GM12872 (cell line): ENCODE measurements around the gene HSPBP1.
A peak's percentile ranks its signal among the peaks of the same experiment; 100 is the strongest.

Experiments used
- TF ChIP-seq, protein P1 (sequence below): IDR thresholded peaks from 3 replicates; pipeline ENCODE4 v1.5.1; 2011; ENCODE audit warnings: low read depth, mild to moderate bottlenecking, low read length, moderate library complexity; ENCODE audit not compliant: insufficient read depth

Gene HSPBP1

DNA sequence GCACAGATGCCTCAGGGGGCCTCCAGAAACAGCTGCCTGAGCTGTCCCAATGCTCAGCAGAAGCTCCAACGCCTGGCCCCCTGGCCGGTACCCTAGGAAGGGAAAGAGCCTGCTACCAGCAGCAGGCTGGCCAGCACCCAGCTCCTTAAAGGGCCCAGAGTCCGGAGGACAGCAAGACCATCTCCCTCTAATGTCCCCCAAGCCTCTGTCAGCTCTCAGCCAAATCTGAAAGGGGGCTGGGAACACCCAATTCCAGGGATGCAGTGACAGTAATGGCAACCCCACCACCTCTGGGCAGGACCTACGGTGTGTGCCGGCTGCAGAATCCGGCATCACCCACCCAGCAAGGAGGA lies 25.3 kb downstream of the HSPBP1 start:
- TF ChIP-seq, protein P1, sequence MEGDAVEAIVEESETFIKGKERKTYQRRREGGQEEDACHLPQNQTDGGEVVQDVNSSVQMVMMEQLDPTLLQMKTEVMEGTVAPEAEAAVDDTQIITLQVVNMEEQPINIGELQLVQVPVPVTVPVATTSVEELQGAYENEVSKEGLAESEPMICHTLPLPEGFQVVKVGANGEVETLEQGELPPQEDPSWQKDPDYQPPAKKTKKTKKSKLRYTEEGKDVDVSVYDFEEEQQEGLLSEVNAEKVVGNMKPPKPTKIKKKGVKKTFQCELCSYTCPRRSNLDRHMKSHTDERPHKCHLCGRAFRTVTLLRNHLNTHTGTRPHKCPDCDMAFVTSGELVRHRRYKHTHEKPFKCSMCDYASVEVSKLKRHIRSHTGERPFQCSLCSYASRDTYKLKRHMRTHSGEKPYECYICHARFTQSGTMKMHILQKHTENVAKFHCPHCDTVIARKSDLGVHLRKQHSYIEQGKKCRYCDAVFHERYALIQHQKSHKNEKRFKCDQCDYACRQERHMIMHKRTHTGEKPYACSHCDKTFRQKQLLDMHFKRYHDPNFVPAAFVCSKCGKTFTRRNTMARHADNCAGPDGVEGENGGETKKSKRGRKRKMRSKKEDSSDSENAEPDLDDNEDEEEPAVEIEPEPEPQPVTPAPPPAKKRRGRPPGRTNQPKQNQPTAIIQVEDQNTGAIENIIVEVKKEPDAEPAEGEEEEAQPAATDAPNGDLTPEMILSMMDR = no peak

DNA sequence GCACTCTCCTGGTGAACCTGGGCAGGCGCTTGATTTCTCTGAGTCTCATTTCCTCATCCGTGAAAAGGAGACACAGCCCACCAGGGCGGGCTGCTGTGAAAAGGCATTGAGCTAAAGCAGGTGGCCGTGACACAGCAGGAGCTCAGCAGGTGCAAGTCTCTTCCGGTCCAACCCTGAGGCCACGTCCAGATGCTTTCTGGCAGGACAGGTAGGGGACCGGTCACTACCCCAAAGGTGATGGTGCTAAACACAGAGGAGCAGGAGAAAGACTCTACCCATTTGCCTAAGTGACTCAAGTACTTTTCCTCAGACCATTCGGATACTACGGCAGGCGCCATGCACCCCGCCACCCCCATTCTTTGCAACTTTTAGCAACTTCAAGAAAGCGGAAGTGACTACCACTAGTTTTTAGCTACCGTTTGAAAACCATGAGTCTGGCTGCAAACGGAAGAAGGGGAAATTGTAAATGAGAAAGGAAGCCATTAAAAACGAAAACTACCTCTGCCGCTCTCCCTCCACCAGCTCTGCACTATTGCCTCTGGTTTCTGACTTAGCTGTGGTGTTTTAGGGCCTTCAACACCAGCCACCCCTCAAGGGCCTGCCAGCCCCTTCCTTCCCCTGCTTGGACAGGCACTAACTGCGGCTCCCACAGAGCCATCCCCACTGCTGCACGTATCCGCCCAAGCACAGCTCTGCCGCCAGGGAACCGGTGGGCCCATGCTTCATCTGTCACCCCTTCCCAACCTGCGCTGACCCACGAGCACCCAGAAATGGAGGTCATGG lies 25.9 kb downstream of the HSPBP1 start:
- TF ChIP-seq, protein P1 = 0 out of 3 replicates have a peak, but pooled peaks have one; percentile 3

DNA sequence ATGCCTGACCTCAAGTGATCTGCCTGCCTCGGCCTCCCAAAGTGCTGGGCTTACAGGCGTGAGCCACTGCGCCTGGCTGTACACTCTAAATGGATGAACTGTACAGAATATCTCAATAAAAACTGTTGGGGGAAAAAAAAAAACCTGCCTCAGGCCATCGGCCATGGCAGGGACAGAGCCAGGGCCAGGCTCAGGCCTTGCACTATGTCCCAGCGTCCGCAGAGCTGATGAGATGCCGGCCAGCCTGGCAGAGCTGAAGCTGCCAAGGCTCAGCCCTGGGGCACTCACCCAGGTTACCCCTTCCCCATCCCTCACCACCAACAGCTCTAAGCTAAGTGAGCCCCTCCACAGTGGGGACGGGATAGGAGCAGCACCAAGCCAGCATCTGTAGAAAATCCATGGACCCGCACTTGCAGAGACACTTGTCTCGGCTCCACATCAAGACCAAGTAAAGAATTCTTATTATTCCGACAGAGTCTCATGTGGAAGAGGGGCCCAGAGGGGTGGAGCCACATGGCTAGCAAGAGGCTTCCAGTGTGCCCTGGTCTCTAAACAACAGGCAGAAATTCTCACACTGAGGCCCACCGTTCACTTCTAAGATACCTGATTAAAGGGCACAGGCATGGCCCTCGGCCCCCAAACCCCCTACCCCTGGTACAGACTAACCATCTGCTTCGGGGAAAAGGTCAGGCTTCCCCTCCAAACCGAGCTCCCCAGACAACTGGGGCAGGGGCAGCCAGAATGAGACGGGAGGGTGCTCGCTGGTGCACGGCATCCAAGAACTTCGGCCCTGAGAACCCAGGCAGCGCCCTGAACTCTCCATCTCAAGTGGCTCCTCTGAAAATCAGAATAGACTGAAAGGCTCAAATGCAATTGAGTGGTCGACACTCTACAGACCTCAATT lies 26.9 kb downstream of the HSPBP1 start:
- TF ChIP-seq, protein P1 = no peak

DNA sequence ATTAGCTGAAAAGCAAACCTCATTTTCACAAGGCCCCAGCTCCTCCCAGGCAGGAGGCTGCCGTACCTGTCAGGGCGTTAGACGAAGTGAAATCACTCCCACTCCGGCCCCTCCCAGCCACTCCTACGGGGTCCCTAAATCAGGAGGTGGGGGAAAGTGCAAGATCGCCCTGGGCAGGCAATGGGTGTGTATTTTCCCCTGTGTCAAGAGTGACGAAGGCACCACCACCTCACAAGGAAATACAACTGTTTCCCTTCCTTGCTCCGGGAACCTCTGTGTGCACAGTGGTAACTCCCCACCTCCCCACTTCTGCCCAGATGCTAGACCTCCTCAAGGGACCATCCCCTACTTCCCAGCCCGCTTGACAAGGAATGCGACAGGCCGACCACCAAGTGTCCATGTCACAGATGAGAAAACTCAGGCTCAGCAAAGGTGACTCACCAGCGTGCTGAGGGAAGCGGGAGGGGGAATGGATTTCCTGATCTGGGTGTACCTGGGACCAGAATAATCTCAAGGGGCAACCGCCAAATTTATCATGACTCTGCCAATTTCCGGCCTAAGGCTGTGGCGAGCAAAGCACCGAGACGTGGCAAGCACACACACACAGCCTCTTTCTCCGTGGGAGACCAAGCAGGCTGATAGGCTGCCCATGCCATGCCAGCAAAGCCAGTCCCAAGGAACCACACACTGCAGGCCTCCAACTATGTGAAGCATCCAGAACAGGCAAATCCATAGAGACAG lies 28.4 kb downstream of the HSPBP1 start:
- TF ChIP-seq, protein P1 = no peak

DNA sequence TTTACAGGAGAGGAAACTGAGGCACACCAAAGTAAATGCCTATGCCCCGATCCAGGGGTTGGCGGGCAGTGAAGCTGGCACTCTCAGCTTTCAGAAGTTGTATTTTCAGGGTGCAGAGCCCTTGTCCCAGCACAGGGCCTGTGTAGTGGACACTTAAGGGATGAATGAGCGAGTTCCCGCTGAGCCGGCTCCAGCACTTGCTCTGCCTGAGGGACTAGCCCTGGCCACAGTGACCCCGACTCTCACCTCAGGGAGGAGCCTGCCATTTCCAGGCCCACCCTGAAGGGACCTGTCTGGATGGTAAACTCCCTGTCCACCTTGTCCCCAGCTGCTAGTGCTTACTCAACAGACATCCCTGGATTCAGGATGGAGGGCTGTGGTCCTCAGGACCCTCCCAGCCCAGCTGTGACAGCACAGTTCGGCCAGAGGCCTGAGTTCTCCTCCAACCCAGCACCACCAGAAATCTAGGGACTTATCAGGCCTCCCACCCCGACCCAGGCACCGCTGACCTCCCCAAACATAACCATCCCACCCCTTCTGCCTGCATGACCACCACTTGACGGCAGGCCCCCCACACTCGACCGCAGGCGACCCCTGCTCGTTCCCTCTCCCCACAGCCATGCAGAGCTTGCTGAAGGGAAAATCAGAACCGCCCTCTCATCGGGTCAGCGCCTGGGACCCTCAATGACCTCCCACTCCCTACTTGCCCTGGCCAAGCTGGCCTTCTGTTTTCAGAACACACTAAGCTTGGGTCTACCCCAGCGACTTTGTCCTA lies 29.5 kb downstream of the HSPBP1 start:
- TF ChIP-seq, protein P1 = no peak

DNA sequence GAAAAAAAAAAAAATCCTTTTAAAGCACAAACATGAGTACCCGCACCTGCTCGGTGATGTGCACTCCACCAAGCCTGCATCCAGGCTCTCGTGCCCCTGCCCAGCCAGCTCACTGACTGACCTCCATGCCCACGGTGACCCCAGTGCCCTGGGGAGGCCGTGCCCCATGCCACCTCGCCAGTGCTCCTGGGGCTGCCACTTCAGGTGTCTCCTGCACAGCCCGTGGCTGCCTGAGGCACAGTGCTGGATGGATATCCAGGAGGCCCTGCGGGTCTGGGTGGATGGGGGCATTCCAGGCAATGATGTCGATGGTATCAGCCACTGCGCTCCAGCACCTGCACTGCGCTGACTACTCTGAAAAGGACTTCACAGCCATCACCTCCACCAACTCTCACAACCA lies 30.1 kb downstream of the HSPBP1 start:
- TF ChIP-seq, protein P1 = no peak
